HL-60/S4 (cell line): ENCODE measurements around the gene SGSM1.

Experiments used
- in situ Hi-C: fragments of 300-500 bp; cut with MboI; formaldehyde crosslinking; loops from 2 replicates; pipeline ENCODE4 v1.14.3; 2022; ENCODE audit warnings: low sequenced_read_pairs

The SGSM1 gene

DNA sequence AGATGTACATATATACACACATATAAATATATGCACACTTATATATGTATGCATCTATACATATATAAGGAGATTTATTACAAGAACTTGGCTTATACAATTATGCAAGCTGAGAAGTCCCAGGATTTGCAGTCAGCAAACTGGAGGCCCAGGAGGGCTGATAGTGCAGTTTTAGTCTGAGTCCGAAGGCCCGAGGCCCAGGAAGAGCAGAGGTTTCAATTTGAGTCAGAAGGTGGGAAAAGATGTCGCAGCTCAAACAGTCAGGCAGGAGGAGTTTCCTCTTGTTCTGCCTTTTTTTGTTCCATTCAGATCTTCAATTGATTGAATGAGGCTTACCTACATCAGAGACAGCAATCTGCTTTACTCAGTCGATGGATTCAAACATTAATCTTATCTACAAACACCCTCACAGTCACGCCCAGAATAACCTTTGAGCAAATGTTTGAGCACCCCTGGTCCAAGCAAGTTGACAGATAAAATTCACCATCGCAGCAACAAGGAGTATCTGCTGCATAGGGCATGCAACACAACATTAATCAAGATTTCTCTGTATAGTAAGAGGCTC lies 4.0 kb upstream of the SGSM1 start:
- in situ Hi-C loops, result no loop called here

DNA sequence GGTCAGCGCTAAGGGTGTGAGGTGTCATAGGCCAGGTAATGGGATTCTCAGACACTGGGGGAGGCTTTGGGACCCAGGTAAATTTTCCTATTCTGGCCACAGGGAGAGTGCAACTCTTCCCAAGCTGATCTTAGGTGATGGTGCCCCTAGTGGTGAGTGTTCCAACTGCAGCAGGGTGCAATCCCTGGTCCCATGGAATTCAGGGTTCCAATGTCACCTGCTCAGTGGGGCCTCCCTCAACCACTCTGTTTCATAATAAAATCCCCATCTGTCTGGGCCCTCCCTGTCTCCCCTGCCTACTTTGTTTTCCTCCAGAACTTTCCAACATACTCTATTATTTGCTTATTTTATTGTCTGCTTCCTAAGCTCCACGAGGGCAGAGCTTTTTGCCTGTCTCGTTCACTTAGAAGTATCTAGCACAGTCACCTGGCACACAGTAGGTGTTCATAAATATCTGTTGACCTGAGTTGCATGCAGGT lies 2.9 kb upstream of the SGSM1 start:
- in situ Hi-C loops, result no loop called here

- in situ Hi-C loops, result no loop called here
These were observed 621 bp downstream of the SGSM1 start for GRCh38 chr22:24806663-24807001.

GRCh38 chr22:24807284-24807950 lies 1.4 kb downstream of the SGSM1 start:
- in situ Hi-C loops, result no loop called here

DNA sequence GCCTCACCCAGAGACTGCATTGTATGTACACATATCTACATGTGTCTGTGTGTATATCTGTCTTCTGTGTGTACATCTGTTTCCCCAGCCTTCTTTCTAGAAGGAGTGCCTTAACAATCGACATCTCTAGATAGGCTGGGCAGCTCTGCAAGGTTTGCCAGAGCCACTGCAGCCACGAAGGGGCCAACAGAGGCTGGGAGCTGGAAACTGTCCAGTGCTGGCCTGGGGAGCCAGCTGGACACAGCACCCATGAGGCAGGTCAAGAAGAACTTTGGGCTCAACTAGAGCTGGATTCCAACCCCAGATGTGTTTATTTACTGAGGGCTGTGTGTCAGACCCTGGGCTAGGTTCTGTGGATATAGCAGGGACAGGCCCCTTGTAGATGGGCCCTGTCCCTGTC lies 3.3 kb downstream of the SGSM1 start:
- in situ Hi-C loops, result no loop called here

GRCh38 chr22:24810043-24810749 lies 4.2 kb downstream of the SGSM1 start:
- in situ Hi-C loops, result no loop called here

GRCh38 chr22:24812950-24813775 lies 7.2 kb downstream of the SGSM1 start:
- in situ Hi-C loops, result no loop called here

GRCh38 chr22:24813861-24814770 lies 8.1 kb downstream of the SGSM1 start:
- in situ Hi-C loops, result no loop called here

- in situ Hi-C loops, result no loop called here
These were observed 10.8 kb downstream of the SGSM1 start for GRCh38 chr22:24816806-24817205.

GRCh38 chr22:24819487-24819886 lies 13.5 kb downstream of the SGSM1 start:
- in situ Hi-C loops, result no loop called here

- in situ Hi-C loops, result no loop called here
These were observed 14.0 kb downstream of the SGSM1 start for GRCh38 chr22:24819911-24820461.

GRCh38 chr22:24822471-24822870 lies 16.5 kb downstream of the SGSM1 start:
- in situ Hi-C loops, result no loop called here

DNA sequence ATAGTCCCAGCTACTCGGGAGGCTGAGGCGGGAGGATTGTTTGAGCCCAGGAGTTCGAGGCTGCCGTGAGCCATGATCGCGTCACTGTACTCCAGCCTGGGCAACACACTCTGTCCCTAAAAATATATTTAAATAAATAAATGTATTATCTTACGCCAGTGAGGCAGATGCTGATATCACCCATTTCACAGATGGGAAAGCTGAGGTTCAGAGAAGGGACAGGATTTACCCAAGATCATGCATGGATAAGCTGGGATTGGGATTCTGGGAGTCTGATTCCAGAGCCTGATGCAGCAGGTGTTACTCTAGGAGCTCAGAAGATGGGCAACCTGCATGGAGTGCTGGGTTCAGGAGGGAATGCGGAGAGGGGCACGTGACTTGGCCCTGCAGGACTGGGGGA lies 17.8 kb downstream of the SGSM1 start:
- in situ Hi-C loops, result no loop called here

DNA sequence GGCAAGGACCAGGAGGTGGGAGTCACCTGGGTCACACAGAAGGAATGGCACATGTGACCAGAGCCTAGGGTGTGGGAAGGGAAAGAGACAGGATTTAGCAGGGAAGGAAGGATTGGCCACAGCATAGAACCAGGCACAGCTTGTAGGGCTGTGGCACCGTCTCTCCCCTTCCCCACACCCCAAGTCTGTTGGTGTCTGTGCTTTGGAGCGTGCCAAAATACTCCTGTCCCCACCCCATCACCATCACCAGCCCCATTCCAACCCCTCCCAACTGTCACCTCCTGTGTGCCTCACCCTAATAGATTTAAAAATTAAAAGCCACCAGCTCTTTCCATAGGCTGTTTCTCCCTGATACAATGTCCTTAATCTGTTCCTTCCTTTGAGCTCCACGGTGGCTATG lies 18.2 kb downstream of the SGSM1 start:
- in situ Hi-C loops, result no loop called here

- in situ Hi-C loops, result no loop called here
These were observed 18.9 kb downstream of the SGSM1 start for GRCh38 chr22:24824915-24825314.

DNA sequence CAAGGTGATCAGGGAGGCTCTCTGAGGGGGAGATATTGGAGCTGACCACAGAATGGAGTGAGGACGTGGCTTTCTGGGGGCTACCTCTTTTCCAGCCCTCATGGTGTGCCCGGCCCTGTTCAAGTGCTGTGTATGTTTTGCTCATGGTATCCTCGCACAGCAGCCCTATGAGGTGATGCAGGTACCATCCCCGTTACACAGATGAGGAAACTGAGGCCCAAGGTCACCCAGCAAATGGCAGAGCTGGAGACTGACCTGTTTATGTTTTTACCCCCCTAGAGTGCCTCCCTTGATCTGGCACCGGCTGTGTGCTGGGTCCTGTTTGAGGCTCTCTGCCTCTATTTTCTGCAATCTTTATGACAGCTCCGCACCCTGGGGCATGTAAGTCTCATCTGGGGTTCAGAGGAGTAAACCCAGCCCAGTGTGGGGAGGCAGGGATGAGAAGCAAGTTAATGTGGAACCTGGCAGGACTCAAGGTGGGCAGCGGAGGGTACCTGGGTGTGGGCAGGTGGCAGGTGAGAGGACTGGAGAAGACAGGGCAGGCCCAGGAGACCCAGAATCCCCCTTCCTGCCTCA lies 20.8 kb downstream of the SGSM1 start:
- in situ Hi-C loops, result no loop called here

DNA sequence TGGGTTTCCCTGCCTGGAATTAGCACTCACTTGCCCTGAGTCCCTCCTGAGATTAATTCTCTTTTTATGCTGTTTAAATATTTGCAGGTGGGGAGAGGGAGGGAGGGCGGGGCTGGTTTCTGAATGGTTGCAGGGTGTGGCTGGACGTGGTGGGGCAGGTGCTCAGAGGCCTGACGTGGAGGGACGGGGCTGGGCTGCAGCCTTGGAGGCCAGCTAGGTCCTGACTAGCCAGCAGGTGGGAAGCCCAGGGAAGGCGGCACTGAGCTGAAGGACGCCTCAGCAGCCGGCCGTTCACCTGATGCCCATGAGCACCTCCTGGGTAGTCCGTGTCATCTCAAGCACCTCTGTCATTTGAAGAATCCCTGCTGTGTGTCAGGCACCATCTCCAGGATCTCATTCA lies 21.3 kb downstream of the SGSM1 start:
- in situ Hi-C loops, result no loop called here

DNA sequence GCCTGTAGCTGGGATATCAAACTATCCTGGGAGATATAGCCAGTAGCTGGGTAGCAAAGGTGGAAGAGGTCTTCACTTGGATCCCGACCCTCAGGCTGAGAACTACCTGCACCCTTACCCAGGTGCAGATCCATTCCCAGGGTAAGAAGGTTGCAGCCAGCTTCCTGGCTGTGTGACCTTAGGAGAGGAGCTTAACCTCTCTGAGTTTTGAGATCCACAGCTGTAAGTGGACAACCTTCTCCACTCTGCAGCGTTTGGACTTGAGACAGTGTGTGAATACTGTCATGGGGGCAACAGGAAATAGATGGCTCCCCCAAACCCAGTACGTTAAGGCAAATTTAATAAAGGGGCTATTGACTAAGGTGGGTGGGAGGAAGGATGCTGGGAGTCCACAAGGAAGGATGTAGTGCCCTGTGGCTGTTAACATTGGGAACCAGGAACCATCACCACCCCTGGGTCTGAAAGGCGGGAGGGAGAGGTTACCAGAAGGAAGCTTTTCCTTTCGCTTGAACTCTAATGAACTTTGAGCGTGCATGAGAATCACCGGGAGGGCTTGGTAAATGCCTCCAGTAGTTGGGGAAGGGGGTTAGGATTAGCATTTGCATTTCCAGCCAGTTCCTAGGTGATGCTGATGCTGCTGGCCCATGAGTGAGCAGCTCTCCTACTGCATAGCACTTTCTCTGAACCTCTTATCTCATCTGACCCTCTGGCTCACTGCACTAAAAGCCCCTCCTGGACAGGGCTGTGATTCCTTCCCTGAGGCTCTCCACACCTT lies 24.4 kb downstream of the SGSM1 start:
- in situ Hi-C loops, result no loop called here

DNA sequence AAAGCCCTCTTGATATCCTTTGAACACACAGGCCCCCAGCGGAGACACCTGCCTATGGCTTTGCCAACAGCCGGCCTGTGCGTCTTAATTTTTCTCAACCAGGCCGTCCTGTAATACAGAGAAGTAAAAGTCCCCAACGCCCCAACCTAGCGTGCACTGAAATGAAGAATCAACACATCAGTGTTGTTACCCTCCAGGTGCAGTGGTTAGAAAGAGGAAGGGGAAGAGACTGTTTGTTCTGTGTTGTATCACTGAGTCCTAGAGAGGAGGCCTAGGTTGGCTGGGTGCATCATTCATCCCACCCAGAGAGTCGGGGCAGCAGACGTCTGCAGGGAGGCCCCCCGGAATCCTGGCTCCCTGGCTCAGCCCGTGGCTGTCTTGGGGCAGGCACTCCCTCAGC lies 25.7 kb downstream of the SGSM1 start:
- in situ Hi-C loops, result no loop called here
